Measurements from ENCODE around the gene OR2M2.

The OR2M2 gene, protein sequence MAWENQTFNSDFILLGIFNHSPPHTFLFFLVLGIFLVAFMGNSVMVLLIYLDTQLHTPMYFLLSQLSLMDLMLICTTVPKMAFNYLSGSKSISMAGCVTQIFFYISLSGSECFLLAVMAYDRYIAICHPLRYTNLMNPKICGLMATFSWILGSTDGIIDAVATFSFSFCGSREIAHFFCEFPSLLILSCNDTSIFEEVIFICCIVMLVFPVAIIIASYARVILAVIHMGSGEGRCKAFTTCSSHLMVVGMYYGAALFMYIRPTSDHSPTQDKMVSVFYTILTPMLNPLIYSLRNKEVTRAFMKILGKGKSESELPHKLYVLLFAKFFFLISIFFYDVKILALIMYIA

GRCh38 chr1:248174521-248174920, at the start of gene OR2M2:
Gene OR2M2, plus strand, starts transcription at chr1:248174821. Its CDS starts 5,165 bp downstream, at chr1:248179986.
- in situ Hi-C loops (cut with HindIII; ENCODE audit: low sequenced_read_pairs): no loop called here

DNA sequence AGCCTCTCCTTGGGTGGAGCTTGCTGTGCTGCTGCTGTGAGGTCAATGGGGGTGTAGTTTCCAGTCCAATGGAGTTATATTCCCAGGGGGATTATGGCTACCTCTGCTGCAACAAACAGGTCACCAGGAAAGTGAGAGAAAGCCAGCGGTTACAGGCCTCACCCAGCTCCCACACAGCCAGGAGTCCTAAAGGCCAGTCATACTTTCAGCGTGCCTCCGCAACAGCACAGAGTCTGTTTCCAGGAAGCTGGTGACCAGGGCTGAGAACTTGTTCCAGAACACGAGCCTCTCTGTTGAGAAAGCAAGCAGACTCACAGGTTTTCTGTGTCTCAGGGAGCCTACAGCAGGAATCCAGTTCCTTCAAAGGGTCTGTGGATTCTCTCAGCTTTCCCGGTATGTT, 47.0 kb upstream of the OR2M2 start:
- in situ Hi-C loops (cut with HindIII; ENCODE audit: low sequenced_read_pairs): no loop called here

DNA sequence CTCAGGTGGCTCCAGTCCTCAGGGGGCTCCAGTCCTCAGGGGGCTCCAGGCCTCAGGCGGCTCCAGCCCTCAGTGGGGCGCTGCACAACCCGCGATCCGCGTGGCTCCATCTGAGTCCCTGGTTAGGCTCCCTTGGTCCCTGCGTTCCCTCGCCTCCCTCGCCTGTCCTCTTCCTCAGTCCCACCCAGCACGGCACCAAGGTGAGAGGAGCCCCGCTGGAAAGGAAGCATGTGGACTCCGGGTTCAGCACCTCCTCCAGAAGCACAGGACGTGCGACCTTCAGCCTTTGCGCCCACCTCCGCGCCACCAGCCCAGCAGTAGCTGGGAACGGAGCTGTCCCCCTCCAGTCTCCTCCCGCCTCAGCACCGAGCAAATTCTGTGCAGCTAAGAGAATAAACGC, 37.8 kb upstream of the OR2M2 start:
- in situ Hi-C loops (cut with HindIII; ENCODE audit: low sequenced_read_pairs): no loop called here

DNA sequence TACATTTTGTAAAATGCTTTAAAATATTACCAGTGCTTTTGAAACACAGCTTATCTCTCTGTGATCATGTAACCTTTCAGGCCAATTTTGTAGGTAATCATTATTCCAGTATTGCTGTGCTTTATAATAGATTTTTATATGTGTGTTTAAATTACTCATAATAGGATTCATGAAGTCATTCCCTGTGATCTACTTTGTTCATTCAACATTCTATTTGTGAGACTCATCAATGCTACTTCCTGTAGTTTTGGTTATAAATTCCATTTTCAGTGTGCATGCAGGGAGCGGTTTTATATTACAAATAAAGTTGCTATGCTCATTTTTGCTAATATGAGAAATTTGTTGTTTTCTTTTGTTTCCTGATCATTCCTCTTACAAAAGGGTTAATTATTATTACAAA, 33.8 kb upstream of the OR2M2 start:
- in situ Hi-C loops (cut with HindIII; ENCODE audit: low sequenced_read_pairs): no loop called here

- in situ Hi-C loops (cut with HindIII; ENCODE audit: low sequenced_read_pairs): no loop called here
Observed at GRCh38 chr1:248143311-248143710, 31.3 kb upstream of the OR2M2 start.

- in situ Hi-C loops (cut with HindIII; ENCODE audit: low sequenced_read_pairs): no loop called here
Observed at GRCh38 chr1:248144513-248145198, 30.0 kb upstream of the OR2M2 start, which contains the start of gene OR2M5. Gene OR2M5, plus strand, starts transcription at chr1:248145148. Its CDS starts 0 bp downstream, at chr1:248145148.

- in situ Hi-C loops (cut with HindIII; ENCODE audit: low sequenced_read_pairs): no loop called here
Observed at GRCh38 chr1:248152056-248152827, 22.4 kb upstream of the OR2M2 start.

DNA sequence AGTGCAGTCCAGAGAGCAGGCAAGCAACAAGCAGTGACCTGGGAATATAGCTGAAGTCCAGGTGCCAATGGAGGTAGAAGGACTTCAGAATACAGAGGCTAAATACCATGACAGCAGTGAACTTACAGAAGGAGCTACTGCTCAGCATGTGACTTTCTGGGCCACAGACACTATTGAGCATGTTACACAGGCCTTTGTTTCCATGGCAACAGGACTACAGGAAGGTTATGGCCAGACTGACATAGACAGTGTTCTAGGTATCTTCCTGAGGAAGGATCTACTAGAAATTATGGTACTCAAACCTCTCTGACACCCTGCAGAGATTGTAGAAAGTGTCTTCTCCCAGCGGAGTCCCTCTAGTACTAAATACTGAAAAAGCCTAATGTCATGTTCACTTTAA, 18.7 kb upstream of the OR2M2 start:
- in situ Hi-C loops (cut with HindIII; ENCODE audit: low sequenced_read_pairs): no loop called here

DNA sequence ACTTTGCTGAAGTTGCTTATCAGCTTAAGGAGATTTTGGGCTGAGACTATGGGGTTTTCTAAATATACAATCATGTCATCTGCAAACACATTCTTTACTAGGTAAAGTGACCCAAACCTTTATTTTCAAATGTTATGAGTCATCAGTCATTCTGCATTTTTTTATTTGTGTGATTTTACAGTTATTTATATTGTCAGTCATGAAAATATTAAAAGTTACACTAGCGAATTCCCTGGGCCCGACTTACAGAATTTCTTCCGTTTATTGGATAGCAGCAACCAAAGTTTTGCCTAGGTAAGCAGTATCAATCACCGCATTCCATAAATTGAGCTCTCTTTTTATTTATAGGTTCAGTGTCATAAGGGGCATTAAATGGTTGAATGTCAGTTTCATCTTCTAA, 15.9 kb upstream of the OR2M2 start:
- in situ Hi-C loops (cut with HindIII; ENCODE audit: low sequenced_read_pairs): no loop called here

DNA sequence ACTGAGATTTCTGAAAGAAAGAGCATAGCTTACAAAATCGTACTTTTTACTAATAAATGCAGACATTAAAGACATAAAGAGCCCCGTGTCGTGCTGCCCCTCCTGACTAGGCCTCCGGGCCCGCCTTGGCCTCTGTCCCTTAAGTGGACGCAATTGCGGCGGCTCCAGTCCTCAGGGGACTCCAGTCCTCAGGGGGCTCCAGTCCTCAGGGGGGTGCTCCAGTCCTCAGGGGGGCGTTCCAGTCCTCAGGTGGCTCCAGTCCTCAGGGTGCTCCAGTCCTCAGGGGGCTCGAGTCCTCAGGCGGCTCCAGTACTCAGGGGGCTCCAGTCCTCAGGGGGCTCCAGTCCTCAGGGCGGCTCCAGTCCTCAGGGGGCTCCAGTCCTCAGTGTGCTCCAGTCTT, 10.6 kb upstream of the OR2M2 start:
- in situ Hi-C loops (cut with HindIII; ENCODE audit: low sequenced_read_pairs): no loop called here

GRCh38 chr1:248165186-248165585, 9.4 kb upstream of the OR2M2 start:
- in situ Hi-C loops (cut with HindIII; ENCODE audit: low sequenced_read_pairs): no loop called here

GRCh38 chr1:248183996-248184395, 9.4 kb downstream of the OR2M2 start:
- in situ Hi-C loops (cut with HindIII; ENCODE audit: low sequenced_read_pairs): no loop called here

DNA sequence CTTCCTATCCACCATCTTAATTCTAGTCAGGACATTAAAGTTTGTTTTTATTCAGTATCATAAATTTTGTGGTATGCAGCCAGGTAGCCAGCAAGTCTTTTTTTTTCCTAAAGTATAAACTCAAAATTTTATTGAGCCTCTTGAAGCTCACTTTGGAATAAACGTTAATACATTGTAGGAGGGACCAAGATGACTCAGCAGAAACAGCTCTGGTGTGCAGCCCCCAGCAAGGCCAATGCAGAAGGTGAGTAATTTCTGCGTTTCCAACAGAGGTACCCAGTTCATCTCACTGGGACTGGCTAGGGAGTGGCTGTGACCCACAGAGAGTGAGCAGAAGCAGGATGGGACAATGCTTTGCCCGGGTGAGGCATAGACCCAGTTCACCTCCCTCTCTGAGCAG, 12.7 kb downstream of the OR2M2 start:
- in situ Hi-C loops (cut with HindIII; ENCODE audit: low sequenced_read_pairs): no loop called here

GRCh38 chr1:248189026-248189425, 14.4 kb downstream of the OR2M2 start:
- in situ Hi-C loops (cut with HindIII; ENCODE audit: low sequenced_read_pairs): no loop called here

DNA sequence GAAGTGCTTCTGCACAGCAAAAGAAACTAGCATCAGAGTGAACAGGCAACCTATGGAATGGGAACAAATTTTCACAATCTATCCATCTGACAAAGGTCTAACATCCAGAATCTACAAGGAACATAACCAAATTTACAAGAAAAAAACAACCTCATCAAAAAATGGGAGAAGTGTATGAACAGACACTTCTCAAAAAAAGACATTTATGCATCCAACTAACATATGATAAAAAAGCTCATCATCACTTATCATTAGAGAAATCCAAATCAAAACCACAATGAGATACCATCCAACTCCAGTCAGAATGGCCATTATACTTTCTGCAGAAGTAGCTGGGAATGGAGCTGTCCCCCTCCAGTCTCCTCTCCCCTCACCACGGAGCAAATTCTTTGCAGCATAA, 19.5 kb downstream of the OR2M2 start:
- in situ Hi-C loops (cut with HindIII; ENCODE audit: low sequenced_read_pairs): no loop called here

DNA sequence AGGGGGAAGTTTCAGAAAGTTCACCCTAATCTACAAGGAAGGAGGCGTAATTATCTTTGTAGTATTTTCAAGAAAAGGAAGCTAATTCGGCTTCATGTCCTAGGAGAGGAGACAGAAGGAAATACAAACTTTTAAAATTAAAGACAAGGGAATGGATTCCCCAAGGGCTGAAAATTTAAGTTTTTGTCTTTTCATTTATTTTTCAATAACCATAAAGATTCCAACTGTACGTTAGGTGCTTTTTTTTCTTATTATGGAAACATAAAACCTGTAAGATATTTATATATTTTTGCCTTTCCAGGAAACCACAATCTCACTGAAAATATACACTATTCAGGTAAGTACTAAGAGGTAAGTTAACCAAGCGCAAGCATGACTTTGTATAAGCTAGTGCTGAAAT, 22.3 kb downstream of the OR2M2 start, which contains the start of gene OR2M3:
Gene OR2M3 (plus strand): TSS at position 301 of the 400 bp plus-strand sequence. CDS start 5,803 bp downstream, outside the sequence.
- in situ Hi-C loops (cut with HindIII; ENCODE audit: low sequenced_read_pairs): no loop called here

GRCh38 chr1:248215880-248216279, 41.3 kb downstream of the OR2M2 start:
- in situ Hi-C loops (cut with HindIII; ENCODE audit: low sequenced_read_pairs): no loop called here

GRCh38 chr1:248225537-248225936, 50.9 kb downstream of the OR2M2 start:
- in situ Hi-C loops (cut with HindIII; ENCODE audit: low sequenced_read_pairs): no loop called here

- in situ Hi-C loops (cut with HindIII; ENCODE audit: low sequenced_read_pairs): no loop called here
Observed at GRCh38 chr1:248229360-248229908, 54.8 kb downstream of the OR2M2 start.

All from DLD1 (cell line).